ENCODE results near the gene NANS.
"Not testable (repeated sequence)": the region's sequence is repeated elsewhere in the genome, so short reads cannot be mapped to it uniquely, and the experiment has no call there.

The NANS gene

DNA sequence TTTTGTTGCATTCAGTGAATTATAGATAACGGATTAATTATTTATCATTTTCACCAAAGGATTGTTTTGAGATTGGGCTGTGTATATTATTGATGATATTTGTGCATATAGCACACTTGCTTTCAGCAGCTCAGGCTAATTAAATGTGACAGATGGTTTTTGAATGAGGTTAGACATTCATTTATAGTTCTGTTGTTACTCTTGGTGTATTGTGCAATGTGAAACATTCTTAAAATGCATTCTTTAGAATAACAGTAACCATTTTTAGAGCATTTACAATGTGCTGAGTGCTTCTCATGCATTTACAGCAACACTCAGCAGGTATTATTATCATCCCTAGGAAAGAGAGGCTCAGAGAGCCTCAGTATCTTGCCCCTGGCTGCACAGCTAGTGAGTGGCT, 23.8 kb downstream of the NANS start:
- no peak for DNase-seq

DNA sequence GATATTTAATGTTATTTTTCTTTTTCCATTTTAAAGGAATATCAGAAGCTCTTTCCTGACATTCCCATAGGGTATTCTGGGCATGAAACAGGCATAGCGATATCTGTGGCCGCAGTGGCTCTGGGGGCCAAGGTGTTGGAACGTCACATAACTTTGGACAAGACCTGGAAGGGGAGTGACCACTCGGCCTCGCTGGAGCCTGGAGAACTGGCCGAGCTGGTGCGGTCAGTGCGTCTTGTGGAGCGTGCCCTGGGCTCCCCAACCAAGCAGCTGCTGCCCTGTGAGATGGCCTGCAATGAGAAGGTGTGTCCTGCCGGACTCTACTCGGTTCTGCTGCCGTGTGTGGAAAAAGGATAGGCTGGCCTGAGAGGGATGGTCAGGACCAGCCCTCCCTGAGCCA, 24.2 kb downstream of the NANS start:
- DNase-seq: no peak

- DNase-seq: no peak
These were observed 25.1 kb downstream of the NANS start for GRCh38 chr9:98081477-98082219.

DNA sequence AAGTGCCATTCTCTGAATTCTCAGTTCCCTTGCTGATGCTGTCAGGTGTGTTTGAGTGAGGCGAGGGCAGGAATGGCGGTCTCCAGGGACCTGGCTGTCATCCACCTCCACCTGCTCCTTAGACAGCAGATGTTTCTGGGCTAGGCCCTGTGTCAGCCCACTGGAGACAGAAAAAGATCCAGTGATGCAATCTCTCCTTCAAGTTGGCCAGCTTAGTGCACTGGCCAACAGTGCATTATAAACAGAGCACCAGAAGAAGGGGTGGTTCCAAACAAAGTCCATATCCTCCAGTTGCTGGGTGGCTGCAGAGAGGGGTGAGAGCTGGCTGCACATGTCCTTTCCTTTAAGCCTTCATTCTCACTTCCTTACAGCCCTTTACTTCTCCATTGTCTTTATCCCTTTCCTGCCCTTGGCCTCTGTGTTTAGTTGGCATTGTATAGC, 26.5 kb downstream of the NANS start:
- no peak for DNase-seq

GRCh38 chr9:98083566-98084183, 27.1 kb downstream of the NANS start:
- DNase-seq: no peak

DNA sequence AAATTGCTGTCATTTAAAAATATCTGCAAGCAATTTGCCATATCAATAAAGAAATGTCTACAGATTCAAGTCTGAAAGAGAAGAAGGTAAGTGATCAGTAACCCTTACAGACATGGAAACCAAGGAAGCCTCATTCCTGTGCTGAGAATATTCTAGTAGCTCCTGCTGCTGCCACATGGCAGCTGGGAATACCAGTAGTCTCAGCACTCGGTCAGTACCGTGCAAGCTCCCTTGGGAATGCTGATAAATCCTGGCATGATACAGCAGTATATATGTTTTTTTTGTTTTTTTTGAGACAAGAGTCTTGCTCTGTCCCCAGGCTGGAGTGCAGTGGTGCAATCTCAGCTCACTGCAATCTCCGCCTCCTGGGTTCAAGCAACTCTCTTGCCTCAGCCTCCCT, 27.9 kb downstream of the NANS start:
- no peak for DNase-seq

GRCh38 chr9:98085058-98085457, 28.5 kb downstream of the NANS start:
- DNase-seq: no peak

- DNase-seq: no peak
These were observed 29.4 kb downstream of the NANS start for GRCh38 chr9:98085944-98086343.

GRCh38 chr9:98086461-98086860, 29.9 kb downstream of the NANS start:
- DNase-seq: no peak

DNA sequence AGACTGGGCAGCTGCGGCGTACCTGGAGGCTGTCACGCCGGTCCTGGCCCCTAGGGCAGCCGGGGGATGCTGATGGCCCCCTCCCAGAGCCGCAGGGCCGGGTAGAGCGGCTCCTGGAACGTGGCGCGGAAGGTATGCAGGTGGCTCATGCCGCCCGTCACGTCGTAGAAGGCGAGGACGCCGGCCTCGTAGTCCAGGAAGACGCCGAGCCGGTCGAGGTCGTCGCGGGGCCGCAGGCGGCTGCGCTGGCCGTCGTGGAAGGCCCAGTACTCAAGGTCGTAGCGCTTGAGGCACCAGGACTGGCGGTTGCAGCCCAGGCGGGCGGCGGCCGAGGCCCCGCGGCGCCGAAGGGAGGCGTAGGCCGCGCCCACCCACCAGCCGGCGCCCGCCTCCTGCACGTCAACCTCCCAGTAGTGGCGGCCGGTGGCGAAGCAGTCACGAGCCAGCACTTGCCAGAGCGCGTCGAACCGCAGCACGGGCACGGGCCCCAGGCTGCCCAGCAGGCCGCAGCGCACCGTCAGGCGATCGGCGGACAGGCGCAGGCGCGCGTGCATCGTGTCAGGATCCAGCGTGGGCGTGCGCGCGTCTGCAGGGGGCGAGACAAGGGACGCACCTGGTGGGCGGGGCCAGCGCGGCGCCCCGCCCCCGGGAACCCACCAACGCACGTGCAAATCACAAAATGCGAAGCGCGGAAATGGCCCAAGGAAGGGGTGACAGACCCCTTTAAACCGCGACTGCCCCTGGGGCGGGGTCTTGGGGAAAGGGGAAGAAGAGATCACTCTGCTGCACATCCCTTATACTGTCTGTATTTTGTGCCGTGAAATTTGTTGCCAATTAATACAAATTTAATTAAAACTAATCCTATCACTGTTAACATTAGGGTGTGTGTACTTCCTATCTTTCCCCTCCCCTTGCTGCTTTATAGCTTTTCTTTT, 31.2 kb downstream of the NANS start:
- DNase-seq: peak; percentile 31

DNA sequence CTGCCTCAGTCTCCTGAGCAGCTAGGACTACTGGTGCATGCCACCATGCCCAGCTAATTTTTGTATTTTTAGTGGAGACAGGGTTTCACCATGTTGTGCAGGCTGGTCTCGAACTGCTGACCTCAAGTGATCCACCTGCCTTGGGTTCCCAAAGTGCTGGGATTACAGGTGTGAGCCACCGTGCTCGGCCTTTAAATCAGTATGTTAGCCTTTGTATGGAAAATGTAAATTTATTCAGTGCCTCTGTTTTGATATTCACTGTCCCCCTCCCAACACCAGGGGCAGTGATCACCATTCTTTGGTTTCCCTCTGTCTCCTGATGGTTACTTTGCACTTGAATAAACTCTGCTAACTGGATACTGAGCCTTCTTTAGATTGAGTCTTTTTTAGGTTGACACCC, 34.1 kb downstream of the NANS start:
- not testable (repeated sequence) for DNase-seq

DNA sequence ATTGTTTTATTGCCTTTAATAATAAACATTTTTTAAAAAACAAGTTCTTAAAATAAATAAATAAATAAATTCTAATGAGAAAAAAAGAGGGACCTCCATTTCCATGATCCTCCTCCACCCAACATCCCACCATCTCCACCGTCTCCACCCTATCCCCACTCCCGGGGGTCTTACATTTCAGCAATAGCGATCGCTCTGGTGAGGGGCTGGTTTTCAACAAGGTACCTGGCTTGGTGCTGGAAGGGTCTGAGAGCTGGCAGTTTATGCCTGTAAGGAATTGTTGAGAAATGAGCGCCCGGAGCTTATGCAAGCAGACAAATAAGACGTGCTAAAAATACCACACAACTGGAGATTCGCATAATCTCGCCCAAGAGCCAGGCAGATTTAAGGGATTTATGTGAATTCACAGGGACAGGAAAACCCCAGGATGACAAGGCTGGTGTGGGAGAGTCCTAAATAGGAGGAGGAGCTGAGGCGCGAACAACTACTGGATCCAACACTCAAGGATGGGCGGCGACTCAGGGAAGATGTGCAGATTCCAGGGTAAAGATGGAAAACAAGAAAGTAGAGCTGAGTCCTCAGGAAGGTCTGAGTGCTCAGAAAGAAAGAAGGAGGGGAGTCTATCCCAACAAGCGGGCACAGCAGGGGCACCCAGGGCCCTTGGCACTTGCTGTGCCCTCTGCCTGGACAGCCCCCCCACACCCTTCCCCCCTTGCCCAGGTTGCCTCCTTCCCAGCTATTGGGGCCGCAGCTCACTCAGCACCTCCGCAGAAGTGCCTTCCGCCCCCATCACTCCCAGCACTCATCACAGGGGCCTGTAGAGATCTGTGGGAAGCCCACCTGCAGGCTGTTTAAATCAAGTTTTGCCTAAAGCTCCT, 35.4 kb downstream of the NANS start:
- DNase-seq: no peak

DNA sequence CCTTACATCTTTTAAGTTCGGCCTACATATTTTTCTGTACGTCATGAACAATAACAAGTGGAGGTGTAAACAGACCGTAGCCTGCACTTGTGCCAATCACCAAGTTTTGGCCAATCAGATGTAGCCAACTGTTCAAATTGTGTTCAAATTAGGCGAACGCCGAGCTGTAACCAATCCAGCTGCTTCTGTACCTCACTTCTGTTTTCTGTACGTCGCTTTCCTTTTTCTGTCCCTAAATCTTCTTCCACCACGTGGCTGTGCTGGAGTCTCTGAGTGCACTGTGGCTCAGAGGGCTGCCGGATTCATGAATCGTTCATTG, 36.0 kb downstream of the NANS start:
- DNase-seq: no peak

GRCh38 chr9:98094316-98094715, 37.8 kb downstream of the NANS start:
- DNase-seq: no peak

GRCh38 chr9:98094851-98095250, 38.3 kb downstream of the NANS start:
- no peak for DNase-seq

GRCh38 chr9:98095401-98095800, 38.9 kb downstream of the NANS start:
- DNase-seq: no peak

DNA sequence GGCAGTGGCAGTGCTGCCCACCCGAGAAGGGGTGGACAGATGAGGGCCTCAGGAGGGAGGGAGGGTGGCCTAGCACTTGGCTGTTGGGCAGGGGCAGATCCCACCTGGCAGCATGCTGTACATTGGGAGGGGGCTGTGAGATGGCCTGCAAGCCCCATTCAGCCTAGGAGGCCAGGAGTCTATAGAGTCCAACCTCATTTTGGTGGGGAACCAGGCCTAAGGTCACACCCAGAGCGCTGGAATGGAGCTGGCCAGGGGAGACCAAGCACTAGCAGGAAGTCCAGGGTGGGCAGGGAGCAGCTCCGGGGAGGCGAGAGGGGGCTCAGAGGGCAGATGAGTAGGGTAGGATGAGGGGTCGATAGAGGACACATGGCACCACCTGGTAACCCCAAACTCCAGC, 39.6 kb downstream of the NANS start:
- no peak for DNase-seq

- DNase-seq: peak; percentile 36
These were observed 41.3 kb downstream of the NANS start for GRCh38 chr9:98097836-98098235.

GRCh38 chr9:98099346-98099745, 42.8 kb downstream of the NANS start:
- DNase-seq: no peak

- DNase-seq: no peak
These were observed 43.4 kb downstream of the NANS start for GRCh38 chr9:98099898-98100297.

- DNase-seq: no peak
These were observed 43.9 kb downstream of the NANS start for GRCh38 chr9:98100456-98100855.

GRCh38 chr9:98101416-98101815, 44.9 kb downstream of the NANS start:
- DNase-seq: no peak

DNA sequence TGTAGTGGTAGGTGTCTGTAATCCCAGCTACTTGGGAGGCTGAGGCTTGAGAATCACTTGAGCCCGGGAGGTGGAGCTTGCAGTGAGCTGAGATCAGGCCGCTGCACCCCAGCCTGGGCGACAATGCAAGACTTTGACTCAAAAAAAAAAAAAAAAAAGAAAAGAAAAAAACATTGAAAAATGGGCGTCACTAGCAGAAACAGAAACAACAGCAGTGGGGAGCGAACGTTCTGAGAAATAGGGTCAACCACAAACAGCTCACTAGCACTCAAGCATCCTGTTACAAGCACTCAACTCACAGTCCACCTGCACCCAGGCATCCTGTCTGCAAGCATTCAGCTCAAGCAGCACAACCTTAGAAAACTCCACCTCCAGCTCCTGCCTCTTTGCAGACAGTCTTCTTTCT, 45.3 kb downstream of the NANS start:
- peak; percentile 49 for DNase-seq
